Central memory CD8-positive, alpha-beta T cell (primary cell): ENCODE data around the gene MAST3.

ENCODE experiments used
- ATAC-seq: fragments of 150-1000 bp; cut with Tn5 transposase; replicated peaks from 2 replicates; pipeline ENCODE4 v1.10.0; 2022; ENCODE audit warnings: mild to moderate bottlenecking, moderate FRiP score, moderate number of reproducible peaks; ENCODE audit not compliant: poor library complexity, severe bottlenecking; ENCODE audit errors: extremely low read depth
- DNase-seq, 2 donors: peaks; one replicate each; pipeline ENCODE4 v3.0.0; 2021; ENCODE audit warnings: low spot score in 2 of 2
- H3K27ac Mint-ChIP-seq: one replicate; pipeline ENCODE4 v1.8.0; 2022; ENCODE audit warnings: low read depth, mild to moderate bottlenecking, moderate library complexity, mixed read lengths
- H3K27me3 Mint-ChIP-seq: one replicate; pipeline ENCODE4 v1.8.0; 2022; ENCODE audit warnings: mixed read lengths
- H3K36me3 Mint-ChIP-seq: one replicate; pipeline ENCODE4 v1.8.0; 2022; ENCODE audit warnings: mild to moderate bottlenecking, moderate library complexity, mixed read lengths; ENCODE audit not compliant: insufficient read depth
- H3K4me1 Mint-ChIP-seq: one replicate; pipeline ENCODE4 v1.8.0; 2022; ENCODE audit warnings: mixed read lengths
- H3K4me3 Mint-ChIP-seq: one replicate; pipeline ENCODE4 v1.8.0; 2022; ENCODE audit warnings: mild to moderate bottlenecking, moderate library complexity, mixed read lengths
- H3K9me3 Mint-ChIP-seq: one replicate; pipeline ENCODE4 v1.8.0; 2022; ENCODE audit warnings: mixed read lengths

The MAST3 gene

GRCh38 chr19:18097217-18097992, at the start of gene MAST3:
MAST3 (plus strand) TSS chr19:18097778; CDS start chr19:18097793, 15 bp downstream.
- peak; percentile 94 for ATAC-seq
- Mint-ChIP-seq H3K27me3 (no peaks in the 10 kb centered on the region), H3K36me3 (peaks cover 3% of the 10 kb centered on the region), H3K9me3 (no peaks in the 10 kb centered on the region), H3K4me1 (peaks cover 31% of the 10 kb centered on the region), H3K4me3 (peak within 1 kb of the TSS; percentile 78), H3K27ac (peak within 1 kb of the TSS; percentile 89)
- peak; percentile 82 to 90 for DNase-seq

GRCh38 chr19:18049385-18049784, 48.2 kb upstream of the MAST3 start:
- no peak for ATAC-seq
- no peak for DNase-seq
- peaks cover 9% of the 10 kb centered on the region for H3K36me3 Mint-ChIP-seq
- H3K27me3 Mint-ChIP-seq = no peaks in the 10 kb centered on the region
- H3K27ac Mint-ChIP-seq = no peak overlapping the region
- H3K4me3 Mint-ChIP-seq = no peak overlapping the region
- peaks cover 32% of the 10 kb centered on the region for H3K4me1 Mint-ChIP-seq
- no peaks in the 10 kb centered on the region for H3K9me3 Mint-ChIP-seq

- no peak overlapping the region for H3K4me3 Mint-ChIP-seq
- H3K4me1 Mint-ChIP-seq = peaks cover 12% of the 10 kb centered on the region
- H3K9me3 Mint-ChIP-seq = no peaks in the 10 kb centered on the region
- no peaks in the 10 kb centered on the region for H3K27me3 Mint-ChIP-seq
- DNase-seq (no peak), ATAC-seq (no peak)
- no peak overlapping the region for H3K27ac Mint-ChIP-seq
- H3K36me3 Mint-ChIP-seq = peaks cover 2% of the 10 kb centered on the region
Observed at GRCh38 chr19:18051887-18052286, 45.7 kb upstream of the MAST3 start.

- DNase-seq (no peak), ATAC-seq (no peak)
- H3K27ac Mint-ChIP-seq = no peak overlapping the region
- no peaks in the 10 kb centered on the region for H3K27me3 Mint-ChIP-seq
- H3K9me3 Mint-ChIP-seq = no peaks in the 10 kb centered on the region
- H3K4me1 Mint-ChIP-seq = peaks cover 23% of the 10 kb centered on the region
- peaks cover 2% of the 10 kb centered on the region for H3K36me3 Mint-ChIP-seq
- H3K4me3 Mint-ChIP-seq = no peak overlapping the region
Observed at GRCh38 chr19:18053576-18054219, 43.9 kb upstream of the MAST3 start.

GRCh38 chr19:18055967-18056366, 41.6 kb upstream of the MAST3 start:
- H3K4me3 Mint-ChIP-seq = no peak overlapping the region
- no peak overlapping the region for H3K27ac Mint-ChIP-seq
- H3K9me3 Mint-ChIP-seq = no peaks in the 10 kb centered on the region
- DNase-seq (no peak), ATAC-seq (no peak)
- peaks cover 8% of the 10 kb centered on the region for H3K36me3 Mint-ChIP-seq
- no peaks in the 10 kb centered on the region for H3K27me3 Mint-ChIP-seq
- peaks cover 12% of the 10 kb centered on the region for H3K4me1 Mint-ChIP-seq

- Mint-ChIP-seq H3K27ac (peak overlapping the region; percentile 87), H3K36me3 (peaks cover 10% of the 10 kb centered on the region), H3K9me3 (no peaks in the 10 kb centered on the region), H3K27me3 (no peaks in the 10 kb centered on the region), H3K4me3 (no peak overlapping the region), H3K4me1 (peaks cover 10% of the 10 kb centered on the region)
- DNase-seq = no peak
- ATAC-seq = no peak
Observed at GRCh38 chr19:18057557-18057956, 40.0 kb upstream of the MAST3 start.

GRCh38 chr19:18058208-18059009, 39.2 kb upstream of the MAST3 start:
- Mint-ChIP-seq H3K4me3 (no peak overlapping the region), H3K27ac (peak overlapping the region; percentile 87), H3K36me3 (peaks cover 14% of the 10 kb centered on the region), H3K27me3 (no peaks in the 10 kb centered on the region), H3K4me1 (peaks cover 10% of the 10 kb centered on the region), H3K9me3 (no peaks in the 10 kb centered on the region)
- ATAC-seq (peak; percentile 86), DNase-seq (peak; percentile 73 to 75)

- Mint-ChIP-seq H3K9me3 (no peaks in the 10 kb centered on the region), H3K4me3 (no peak overlapping the region), H3K36me3 (peaks cover 19% of the 10 kb centered on the region), H3K27me3 (no peaks in the 10 kb centered on the region), H3K27ac (no peak overlapping the region), H3K4me1 (peaks cover 10% of the 10 kb centered on the region)
- DNase-seq = no peak
- ATAC-seq = no peak
Observed at GRCh38 chr19:18059297-18059696, 38.3 kb upstream of the MAST3 start.

- Mint-ChIP-seq H3K27me3 (no peaks in the 10 kb centered on the region), H3K36me3 (peaks cover 22% of the 10 kb centered on the region), H3K4me3 (no peak overlapping the region), H3K9me3 (no peaks in the 10 kb centered on the region), H3K27ac (no peak overlapping the region), H3K4me1 (peaks cover 10% of the 10 kb centered on the region)
- DNase-seq (no peak), ATAC-seq (no peak)
Observed at GRCh38 chr19:18059902-18060301, 37.7 kb upstream of the MAST3 start.

GRCh38 chr19:18060472-18060871, 37.1 kb upstream of the MAST3 start:
- no peak overlapping the region for H3K27ac Mint-ChIP-seq
- no peaks in the 10 kb centered on the region for H3K27me3 Mint-ChIP-seq
- peaks cover 10% of the 10 kb centered on the region for H3K4me1 Mint-ChIP-seq
- ATAC-seq (no peak), DNase-seq (no peak)
- no peak overlapping the region for H3K4me3 Mint-ChIP-seq
- no peaks in the 10 kb centered on the region for H3K9me3 Mint-ChIP-seq
- H3K36me3 Mint-ChIP-seq = peaks cover 22% of the 10 kb centered on the region

- Mint-ChIP-seq H3K4me1 (peaks cover 10% of the 10 kb centered on the region), H3K27ac (no peak overlapping the region), H3K4me3 (no peak overlapping the region), H3K9me3 (no peaks in the 10 kb centered on the region), H3K27me3 (no peaks in the 10 kb centered on the region), H3K36me3 (peaks cover 24% of the 10 kb centered on the region)
- DNase-seq (no peak), ATAC-seq (no peak)
Observed at GRCh38 chr19:18062028-18062427, 35.5 kb upstream of the MAST3 start.

- peaks cover 3% of the 10 kb centered on the region for H3K4me1 Mint-ChIP-seq
- no peak for ATAC-seq
- no peaks in the 10 kb centered on the region for H3K9me3 Mint-ChIP-seq
- H3K4me3 Mint-ChIP-seq = no peak overlapping the region
- H3K36me3 Mint-ChIP-seq = peaks cover 27% of the 10 kb centered on the region
- H3K27ac Mint-ChIP-seq = no peak overlapping the region
- no peaks in the 10 kb centered on the region for H3K27me3 Mint-ChIP-seq
- DNase-seq = no peak
Observed at GRCh38 chr19:18063463-18063862, 34.1 kb upstream of the MAST3 start.
